ENCODE measurements around the gene MTR. TPM values are rescaled to one million over a fixed set of nuclear protein-coding genes. Genes with fewer than 3 reads are reported as not detected.

The MTR gene
- total RNA-seq, 1 donor from 2014 or later: 37.1 TPM

GRCh38 chr1:236767276-236767675, 27.8 kb upstream of the MTR start:
- DNase-seq (no peak), ATAC-seq (ENCODE audit: low read depth) (no peak)
- POLR2A ChIA-PET: no interaction called here
- Mint-ChIP-seq H3K27ac (no peak overlapping the region), H3K9me3 (no peaks in the 10 kb centered on the region), H3K4me1 (no peaks in the 10 kb centered on the region), H3K36me3 (ENCODE audit: low read depth) (no peaks in the 10 kb centered on the region), H3K27me3 (peaks cover 23% of the 10 kb centered on the region), H3K4me3 (no peak overlapping the region)
- TF ChIP-seq CTCF (IDR thresholded peaks at IDR 0.05): no peak
- intact Hi-C loops (cut with micrococcal nuclease): no loop called here
- CTCF ChIA-PET: no interaction called here

GRCh38 chr1:236768601-236769000, 26.5 kb upstream of the MTR start:
- H3K27ac Mint-ChIP-seq: no peak overlapping the region
- intact Hi-C loops (cut with micrococcal nuclease): no loop called here

GRCh38 chr1:236773919-236774318, 21.2 kb upstream of the MTR start:
- H3K4me1 Mint-ChIP-seq: no peaks in the 10 kb centered on the region
- intact Hi-C loops (cut with micrococcal nuclease): no loop called here
- no peak overlapping the region for H3K27ac Mint-ChIP-seq
- no peak overlapping the region for H3K4me3 Mint-ChIP-seq
- ATAC-seq (ENCODE audit: low read depth) (no peak), DNase-seq (no peak)
- no peaks in the 10 kb centered on the region for H3K36me3 Mint-ChIP-seq (ENCODE audit: low read depth)
- H3K27me3 Mint-ChIP-seq: peaks cover 32% of the 10 kb centered on the region
- ChIA-PET POLR2A (interaction anchor here (0.6 kb wide), 1 partner anchor 86 kb away, joined by 4 read pairs; no protein-coding TSS in a partner anchor), CTCF (no interaction called here)
- TF ChIP-seq CTCF (IDR thresholded peaks at IDR 0.05): no peak
- H3K9me3 Mint-ChIP-seq: peaks cover 5% of the 10 kb centered on the region

More at GRCh38 chr1:236768601-236769000, 26.5 kb upstream of the MTR start:
- ChIA-PET CTCF (interaction anchor here (1.7 kb wide), 1 partner anchor 9 kb away, joined by 7 read pairs; no protein-coding TSS in a partner anchor), POLR2A (interaction anchor here (0.5 kb wide), 1 partner anchor 144 kb away, joined by 4 read pairs; no protein-coding TSS in a partner anchor)
- no peak overlapping the region for H3K4me3 Mint-ChIP-seq
- no peaks in the 10 kb centered on the region for H3K9me3 Mint-ChIP-seq
- peaks cover 23% of the 10 kb centered on the region for H3K27me3 Mint-ChIP-seq
- DNase-seq (no peak), ATAC-seq (ENCODE audit: low read depth) (no peak)
- no peaks in the 10 kb centered on the region for H3K36me3 Mint-ChIP-seq (ENCODE audit: low read depth)
- no peaks in the 10 kb centered on the region for H3K4me1 Mint-ChIP-seq
- TF ChIP-seq CTCF (IDR thresholded peaks at IDR 0.05): no peak

DNA sequence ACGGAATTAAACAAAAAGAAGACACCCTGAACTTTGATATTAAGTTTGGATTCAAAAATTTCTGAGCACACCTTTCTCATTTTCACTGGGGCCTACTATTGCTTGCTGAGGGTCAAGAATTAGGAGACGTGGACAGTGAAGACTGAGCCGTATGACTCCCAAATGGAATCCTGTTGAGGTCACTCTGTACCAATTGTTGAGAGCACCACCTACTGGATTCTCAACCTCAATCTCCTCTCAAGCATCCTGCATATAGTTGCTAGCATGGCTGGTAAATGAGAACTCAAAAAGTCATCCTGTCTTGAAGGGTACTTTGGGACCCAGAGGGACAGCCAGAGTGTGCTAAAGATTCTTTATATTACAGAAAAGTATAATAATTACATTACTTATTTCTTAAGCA, 20.2 kb upstream of the MTR start:
- no peak for TF ChIP-seq CTCF (IDR thresholded peaks at IDR 0.05)
- no peak for ATAC-seq (ENCODE audit: low read depth)
- no peak overlapping the region for H3K27ac Mint-ChIP-seq
- ChIA-PET POLR2A (no interaction called here), CTCF (no interaction called here)
- intact Hi-C loops (cut with micrococcal nuclease): no loop called here
- H3K4me1 Mint-ChIP-seq: no peaks in the 10 kb centered on the region
- peaks cover 10% of the 10 kb centered on the region for H3K9me3 Mint-ChIP-seq
- H3K36me3 Mint-ChIP-seq (ENCODE audit: low read depth): peaks cover 3% of the 10 kb centered on the region
- H3K27me3 Mint-ChIP-seq: peaks cover 31% of the 10 kb centered on the region
- no peak for DNase-seq
- H3K4me3 Mint-ChIP-seq: no peak overlapping the region

GRCh38 chr1:236779312-236779711, 15.8 kb upstream of the MTR start:
- H3K4me1 Mint-ChIP-seq: no peaks in the 10 kb centered on the region
- H3K27me3 Mint-ChIP-seq: peaks cover 28% of the 10 kb centered on the region
- H3K36me3 Mint-ChIP-seq (ENCODE audit: low read depth): peaks cover 3% of the 10 kb centered on the region
- no peak for ATAC-seq (ENCODE audit: low read depth)
- POLR2A ChIA-PET: no interaction called here
- H3K9me3 Mint-ChIP-seq: peaks cover 10% of the 10 kb centered on the region
- no peak for TF ChIP-seq CTCF (IDR thresholded peaks at IDR 0.05)
- DNase-seq: no peak
- H3K27ac Mint-ChIP-seq: no peak overlapping the region
- CTCF ChIA-PET: no interaction called here
- intact Hi-C loops (cut with micrococcal nuclease): no loop called here
- no peak overlapping the region for H3K4me3 Mint-ChIP-seq
